Peyer's patch (tissue), 4 donors: ENCODE measurements around the gene ATP9B. TPM values are rescaled to one million over a fixed set of nuclear protein-coding genes. Genes with fewer than 3 reads are reported as not detected.
A peak's percentile ranks its signal among the peaks of the same experiment; 100 is the strongest.
"Not testable (repeated sequence)": the region's sequence is repeated elsewhere in the genome, so short reads cannot be mapped to it uniquely, and the experiment has no call there.

Source experiments
- DNase-seq, 3 donors: peaks; one replicate each; pipeline ENCODE4 v3.0.0-alpha.2; 2017 to 2019
- H3K27ac ChIP-seq, 4 donors: fragments of 200-600 bp; sonication (generic); one replicate each; pipeline ENCODE4 v1.5.1; 2016 to 2019
- H3K27me3 ChIP-seq, 2 donors: fragments of 200-600 bp; sonication (generic); one replicate each; pipeline ENCODE4 v1.5.1; 2019
- H3K36me3 ChIP-seq, 3 donors: fragments of 200-600 bp; sonication (generic); one replicate each; pipeline ENCODE4 v1.5.1; 2016 to 2019
- H3K4me1 ChIP-seq, 4 donors: fragments of 200-600 bp; sonication (generic); one replicate each; pipeline ENCODE4 v1.5.1; 2016 to 2019
- H3K4me3 ChIP-seq, 4 donors: fragments of 200-600 bp; sonication (generic); 1 replicate in 3 of 4; 2 replicates in 1 of 4; pipeline ENCODE4 v1.5.1; 2016 to 2019; ENCODE audit warnings: mild to moderate bottlenecking in 1 of 4
- H3K9me3 ChIP-seq, 4 donors: fragments of 200-600 bp; sonication (generic); one replicate each; pipeline ENCODE4 v1.5.1; 2016 to 2019; ENCODE audit warnings: mild to moderate bottlenecking in 1 of 4
- POLR2A ChIP-seq, 2 donors: fragments of 450-650 bp; IDR thresholded peaks; one replicate each; pipeline ENCODE4 v1.5.1; 2017; ENCODE audit warnings: antibody characterized with exemption in 2 of 2, mild to moderate bottlenecking in 2 of 2, moderate library complexity in 2 of 2
- total RNA-seq, 4 donors: library from RNA; depleted of rRNA; stranded (reverse); fragments of >200 nt; gene quantifications; one replicate each; pipeline ENCODE4 v1.1.0, GENCODE V29; 2016
- TF ChIP-seq, protein P1 (sequence below), 6 experiments: fragments of 450-650 bp in 4 of 6; fragments of 200-600 bp in 2 of 6; sonication (generic) in 1 of 6; IDR thresholded peaks; one replicate each; pipeline ENCODE4 v1.5.1; 2017 to 2019; ENCODE audit warnings: antibody characterized with exemption in 6 of 6, mild to moderate bottlenecking in 3 of 6, moderate library complexity in 1 of 6

The ATP9B gene
- total RNA-seq, 4 donors from 2014 or later, result 37.5 to 107 (median 61.9) TPM

- Histone ChIP-seq H3K27me3 (no peaks in the 10 kb centered on the region), H3K36me3 (no peaks in the 10 kb centered on the region), H3K4me1 (peaks cover 0 to 10% (median 6%) of the 10 kb centered on the region in 4 donors), H3K27ac (peak overlapping the region in 1 of 4 donors; percentile 88), H3K9me3 (peaks cover 0 to 1% (median 0%) of the 10 kb centered on the region in 4 donors), H3K4me3 (no peak overlapping the region)
- no peak for TF ChIP-seq POLR2A (IDR thresholded peaks at IDR 0.05)
- no peak for DNase-seq
These were observed 1.6 kb upstream of the ATP9B start for GRCh38 chr18:79067611-79068010.

DNA sequence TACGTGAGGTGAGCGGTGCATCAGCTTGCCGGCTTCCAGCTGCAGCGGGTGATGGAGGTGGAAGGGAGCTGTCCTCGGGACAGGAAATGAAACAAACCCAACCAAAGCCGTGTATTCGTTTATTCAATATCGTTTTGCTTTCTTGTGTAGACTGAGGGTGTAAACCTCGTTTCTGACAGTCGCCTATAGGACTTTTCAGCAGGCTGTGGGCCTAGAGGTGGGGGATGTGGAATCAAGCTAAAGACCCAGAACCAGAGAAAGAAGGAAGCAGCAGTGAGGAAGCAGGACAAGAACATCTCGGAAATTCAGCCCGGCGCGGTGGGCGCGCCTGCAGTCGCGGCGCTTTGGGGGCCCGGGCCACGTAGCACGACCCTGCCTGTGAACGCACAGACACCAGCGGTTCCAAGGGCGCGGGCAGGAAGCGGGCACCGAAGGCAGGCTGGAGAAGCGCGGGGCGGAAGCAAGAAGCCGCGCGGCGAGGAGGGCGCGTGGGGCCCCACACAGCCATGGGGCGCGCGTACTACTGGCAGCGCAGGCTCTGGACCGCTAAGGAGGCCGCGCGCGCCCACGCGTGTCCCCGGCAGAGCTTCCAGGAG is 755 bp upstream of the ATP9B start:
- H3K27ac ChIP-seq, result peak overlapping the region; percentile 83 to 96 (median 89)
- TF ChIP-seq, protein P1, sequence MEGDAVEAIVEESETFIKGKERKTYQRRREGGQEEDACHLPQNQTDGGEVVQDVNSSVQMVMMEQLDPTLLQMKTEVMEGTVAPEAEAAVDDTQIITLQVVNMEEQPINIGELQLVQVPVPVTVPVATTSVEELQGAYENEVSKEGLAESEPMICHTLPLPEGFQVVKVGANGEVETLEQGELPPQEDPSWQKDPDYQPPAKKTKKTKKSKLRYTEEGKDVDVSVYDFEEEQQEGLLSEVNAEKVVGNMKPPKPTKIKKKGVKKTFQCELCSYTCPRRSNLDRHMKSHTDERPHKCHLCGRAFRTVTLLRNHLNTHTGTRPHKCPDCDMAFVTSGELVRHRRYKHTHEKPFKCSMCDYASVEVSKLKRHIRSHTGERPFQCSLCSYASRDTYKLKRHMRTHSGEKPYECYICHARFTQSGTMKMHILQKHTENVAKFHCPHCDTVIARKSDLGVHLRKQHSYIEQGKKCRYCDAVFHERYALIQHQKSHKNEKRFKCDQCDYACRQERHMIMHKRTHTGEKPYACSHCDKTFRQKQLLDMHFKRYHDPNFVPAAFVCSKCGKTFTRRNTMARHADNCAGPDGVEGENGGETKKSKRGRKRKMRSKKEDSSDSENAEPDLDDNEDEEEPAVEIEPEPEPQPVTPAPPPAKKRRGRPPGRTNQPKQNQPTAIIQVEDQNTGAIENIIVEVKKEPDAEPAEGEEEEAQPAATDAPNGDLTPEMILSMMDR (IDR thresholded peaks at IDR 0.05), result no peak
- TF ChIP-seq POLR2A (IDR thresholded peaks at IDR 0.05), result no peak
- no peaks in the 10 kb centered on the region for H3K36me3 ChIP-seq
- H3K4me1 ChIP-seq, result peaks cover 0 to 10% (median 6%) of the 10 kb centered on the region in 4 donors
- DNase-seq, result peak in 1 of 3 donors; percentile 59
- peaks cover 0 to 2% (median 0%) of the 10 kb centered on the region in 4 donors for H3K9me3 ChIP-seq
- H3K4me3 ChIP-seq, result peak overlapping the region; percentile 70 to 99 (median 78)
- H3K27me3 ChIP-seq, result no peaks in the 10 kb centered on the region

DNA sequence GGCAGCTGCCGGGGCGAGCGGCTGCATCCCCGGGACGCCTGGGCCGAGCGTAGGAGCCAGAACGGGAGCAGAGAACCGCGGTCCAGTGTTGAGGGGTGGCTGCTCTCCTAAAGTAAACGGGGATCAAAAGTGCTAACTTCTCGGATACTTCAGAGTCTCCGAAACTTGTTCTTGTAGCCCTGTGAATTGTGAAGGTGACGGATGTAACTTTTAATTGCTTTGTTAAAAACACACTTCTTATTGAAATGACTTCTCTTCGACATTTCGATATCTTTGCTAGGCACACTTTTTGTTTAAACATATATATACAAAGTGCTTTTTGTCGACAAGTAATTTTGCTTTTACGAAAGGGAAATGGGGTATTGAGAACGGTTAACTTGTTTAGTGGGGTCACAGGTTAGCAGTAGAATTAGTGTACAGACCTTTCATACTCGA is 540 bp downstream of the ATP9B start:
- H3K4me1 ChIP-seq, result peaks cover 0 to 10% (median 6%) of the 10 kb centered on the region in 4 donors
- H3K27ac ChIP-seq, result peak overlapping the region; percentile 83 to 96 (median 89)
- TF ChIP-seq POLR2A (IDR thresholded peaks at IDR 0.05), result peak in 1 of 2 donors; percentile 0
- TF ChIP-seq, protein P1 (IDR thresholded peaks at IDR 0.05), result no peak
- H3K36me3 ChIP-seq, result no peaks in the 10 kb centered on the region
- H3K9me3 ChIP-seq, result peaks cover 0 to 2% (median 0%) of the 10 kb centered on the region in 4 donors
- DNase-seq, result no peak
- H3K27me3 ChIP-seq, result no peaks in the 10 kb centered on the region
- H3K4me3 ChIP-seq, result peak overlapping the region; percentile 70 to 99 (median 78)

DNA sequence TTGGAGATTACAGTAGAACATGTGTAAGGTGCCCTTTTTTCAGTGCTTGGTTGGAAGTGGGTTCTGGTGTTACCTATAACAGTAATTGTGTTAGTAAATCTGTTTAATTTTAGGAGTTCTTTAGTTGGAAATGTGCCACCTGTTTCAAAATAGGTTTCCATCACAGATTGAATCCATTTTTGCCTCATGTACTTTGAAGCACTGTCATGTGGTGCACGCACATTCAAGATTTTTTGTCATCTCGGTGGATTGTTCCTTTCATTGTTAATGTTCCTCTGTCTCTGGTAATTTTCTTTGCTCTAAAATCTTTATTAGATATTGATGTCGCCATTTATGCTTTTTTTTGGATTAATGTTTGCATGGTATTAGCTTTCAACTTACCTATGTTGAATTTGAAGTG is 1.3 kb downstream of the ATP9B start:
- Histone ChIP-seq H3K27me3 (no peaks in the 10 kb centered on the region), H3K27ac (no peak overlapping the region), H3K4me3 (peak overlapping the region in 2 of 4 donors; percentile 71 to 85), H3K4me1 (peaks cover 0 to 10% (median 6%) of the 10 kb centered on the region in 4 donors), H3K9me3 (peaks cover 0 to 2% (median 0%) of the 10 kb centered on the region in 4 donors), H3K36me3 (no peaks in the 10 kb centered on the region)
- TF ChIP-seq, protein P1 (IDR thresholded peaks at IDR 0.05), result no peak
- TF ChIP-seq POLR2A (IDR thresholded peaks at IDR 0.05), result no peak
- DNase-seq, result no peak

DNA sequence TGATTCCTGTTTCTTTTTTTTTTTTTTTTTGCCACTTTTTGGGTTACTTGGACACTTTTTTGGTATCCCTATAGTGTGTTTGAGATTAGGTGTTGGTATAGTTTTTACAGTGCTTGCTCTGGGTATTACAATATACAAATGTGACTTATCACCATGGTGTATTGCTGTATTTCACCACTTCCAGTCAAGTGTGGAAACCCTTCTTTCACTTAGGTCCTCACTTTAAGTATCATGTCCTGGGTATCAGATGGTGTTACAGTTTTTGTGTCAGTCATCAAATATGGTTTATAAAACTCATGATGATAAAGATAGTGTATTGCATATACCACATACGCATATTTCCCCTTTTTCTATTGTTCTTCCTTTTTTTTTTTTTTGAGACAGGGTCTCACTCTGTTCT is 1.8 kb downstream of the ATP9B start:
- Histone ChIP-seq H3K27me3 (no peaks in the 10 kb centered on the region), H3K9me3 (peaks cover 0 to 2% (median 0%) of the 10 kb centered on the region in 4 donors), H3K36me3 (no peaks in the 10 kb centered on the region), H3K4me1 (peaks cover 0 to 10% (median 6%) of the 10 kb centered on the region in 4 donors), H3K27ac (no peak overlapping the region), H3K4me3 (no peak overlapping the region)
- DNase-seq, result no peak
- TF ChIP-seq, protein P1 (IDR thresholded peaks at IDR 0.05), result no peak
- TF ChIP-seq POLR2A (IDR thresholded peaks at IDR 0.05), result no peak

DNA sequence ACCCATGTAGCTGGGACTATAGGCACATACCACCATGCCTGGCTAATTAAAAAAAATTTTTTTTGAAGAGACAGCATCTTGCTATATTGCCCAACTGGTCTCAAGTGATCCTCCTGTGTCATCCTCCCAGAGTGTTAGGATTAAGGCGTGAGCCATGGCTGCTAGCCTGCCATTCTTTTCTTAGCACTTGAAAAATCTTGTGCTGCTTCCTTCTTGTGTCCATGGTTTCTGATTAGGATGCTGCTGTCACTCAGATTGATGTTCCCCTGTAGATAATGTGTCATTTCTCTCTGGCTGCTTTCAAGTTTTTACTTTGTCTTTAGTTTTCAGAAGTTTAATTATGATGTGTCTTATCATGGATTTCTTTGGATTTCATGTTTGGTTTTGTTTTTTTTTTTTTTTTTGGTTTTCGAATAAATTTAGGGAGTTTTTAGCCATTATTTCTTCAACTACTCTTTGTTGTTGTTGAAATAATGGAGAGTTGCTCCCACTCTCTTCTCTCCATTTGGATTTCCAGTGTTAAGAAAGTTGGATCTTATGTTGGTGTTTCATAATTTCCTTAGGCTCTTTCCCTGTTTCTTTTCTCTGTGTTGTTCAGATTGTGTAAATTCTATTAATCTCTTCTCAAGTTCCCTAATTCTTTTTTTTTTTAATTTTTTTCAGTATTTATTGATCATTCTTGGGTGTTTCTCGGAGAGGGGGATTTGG is 2.5 kb downstream of the ATP9B start:
- no peaks in the 10 kb centered on the region for H3K36me3 ChIP-seq
- DNase-seq, result no peak
- H3K27me3 ChIP-seq, result no peaks in the 10 kb centered on the region
- peaks cover 0 to 10% (median 6%) of the 10 kb centered on the region in 4 donors for H3K4me1 ChIP-seq
- TF ChIP-seq POLR2A (IDR thresholded peaks at IDR 0.05), result no peak
- TF ChIP-seq, protein P1 (IDR thresholded peaks at IDR 0.05), result no peak
- H3K4me3 ChIP-seq, result no peak overlapping the region
- no peak overlapping the region for H3K27ac ChIP-seq
- peaks cover 0 to 2% (median 0%) of the 10 kb centered on the region in 4 donors for H3K9me3 ChIP-seq

GRCh38 chr18:79072655-79073054 is 3.5 kb downstream of the ATP9B start:
- not testable (repeated sequence) for H3K4me3 ChIP-seq, H3K9me3 ChIP-seq, H3K36me3 ChIP-seq, H3K27ac ChIP-seq, H3K27me3 ChIP-seq, DNase-seq
- peaks cover 0 to 10% (median 6%) of the 10 kb centered on the region in 4 donors for H3K4me1 ChIP-seq
